Thyroid gland (tissue), 4 donors: ENCODE data around the gene SWT1.

Source experiments
- CTCF ChIP-seq, 6 experiments: fragments of 200-600 bp in 3 of 6; fragments of 450-650 bp in 3 of 6; sonication (generic) in 3 of 6; IDR thresholded peaks; one replicate each; pipeline ENCODE4 v1.5.1; 2016 to 2019; ENCODE audit warnings: antibody characterized with exemption in 6 of 6, mild to moderate bottlenecking in 2 of 6, inconsistent platforms in 1 of 6, moderate library complexity in 1 of 6
- POLR2A ChIP-seq, 2 donors: fragments of 450-650 bp; IDR thresholded peaks; one replicate each; pipeline ENCODE4 v1.6.1; 2017; ENCODE audit warnings: antibody characterized with exemption in 2 of 2, mild to moderate bottlenecking in 2 of 2, moderate library complexity in 1 of 2

GRCh38 chr1:185241127-185241526 is 84.2 kb downstream of the SWT1 start:
- TF ChIP-seq CTCF (IDR thresholded peaks at IDR 0.05) (no peak), POLR2A (IDR thresholded peaks at IDR 0.05) (no peak)
